DLD1 (cell line): Measurements from ENCODE around the gene NDUFA8.

Source experiments
- in situ Hi-C: cut with HindIII; loops from 2 replicates; pipeline ENCODE4 v1.10.0; 2017; ENCODE audit warnings: low sequenced_read_pairs

Gene NDUFA8

GRCh38 chr9:122159026-122159924 is at the start of gene NDUFA8, which contains the start of gene MORN5:
TSS of gene NDUFA8 (minus strand) at chr9:122159779. CDS start at chr9:122159677, 102 bp downstream.
TSS of gene MORN5 (plus strand) at chr9:122159908. CDS start at chr9:122159973, 65 bp downstream.
- in situ Hi-C loops = no loop called here

- in situ Hi-C loops = no loop called here
Observed at GRCh38 chr9:122207096-122207495, 47.5 kb upstream of the NDUFA8 start.

GRCh38 chr9:122206118-122207046 is 46.8 kb upstream of the NDUFA8 start:
- in situ Hi-C loops = no loop called here

GRCh38 chr9:122205176-122205575 is 45.6 kb upstream of the NDUFA8 start:
- in situ Hi-C loops = no loop called here

- in situ Hi-C loops = no loop called here
Observed at GRCh38 chr9:122204491-122204890, 44.9 kb upstream of the NDUFA8 start.

GRCh38 chr9:122204055-122204454 is 44.5 kb upstream of the NDUFA8 start:
- in situ Hi-C loops = no loop called here

GRCh38 chr9:122202111-122202510 is 42.5 kb upstream of the NDUFA8 start:
- in situ Hi-C loops = no loop called here

- in situ Hi-C loops = no loop called here
Observed at GRCh38 chr9:122201641-122202040, 42.1 kb upstream of the NDUFA8 start.

- in situ Hi-C loops = no loop called here
Observed at GRCh38 chr9:122200960-122201595, 41.5 kb upstream of the NDUFA8 start.

- in situ Hi-C loops = no loop called here
Observed at GRCh38 chr9:122197882-122198281, 38.3 kb upstream of the NDUFA8 start.

GRCh38 chr9:122197426-122197825 is 37.8 kb upstream of the NDUFA8 start:
- in situ Hi-C loops = no loop called here

- in situ Hi-C loops = no loop called here
Observed at GRCh38 chr9:122195875-122196274, 36.3 kb upstream of the NDUFA8 start.

- in situ Hi-C loops = no loop called here
Observed at GRCh38 chr9:122193651-122194050, 34.1 kb upstream of the NDUFA8 start.

- in situ Hi-C loops = no loop called here
Observed at GRCh38 chr9:122192914-122193525, 33.4 kb upstream of the NDUFA8 start.

GRCh38 chr9:122192261-122192875 is 32.8 kb upstream of the NDUFA8 start:
- in situ Hi-C loops = no loop called here

GRCh38 chr9:122191584-122191983 is 32.0 kb upstream of the NDUFA8 start:
- in situ Hi-C loops = no loop called here

GRCh38 chr9:122190597-122191381 is 31.2 kb upstream of the NDUFA8 start:
- in situ Hi-C loops = no loop called here

- in situ Hi-C loops = no loop called here
Observed at GRCh38 chr9:122188369-122188768, 28.8 kb upstream of the NDUFA8 start.

GRCh38 chr9:122186777-122187470 is 27.3 kb upstream of the NDUFA8 start:
- in situ Hi-C loops = no loop called here
